ENCODE results near the gene ADARB2.

Gene ADARB2

GRCh38 chr10:1560535-1561192, 176.7 kb downstream of the ADARB2 start:
- no peak for DNase-seq

GRCh38 chr10:1559761-1560160, 177.6 kb downstream of the ADARB2 start:
- no peak for DNase-seq

GRCh38 chr10:1559311-1559710, 178.0 kb downstream of the ADARB2 start:
- DNase-seq = no peak

GRCh38 chr10:1558906-1559305, 178.4 kb downstream of the ADARB2 start:
- no peak for DNase-seq

GRCh38 chr10:1557081-1557480, 180.2 kb downstream of the ADARB2 start:
- no peak for DNase-seq

GRCh38 chr10:1556496-1556895, 180.8 kb downstream of the ADARB2 start:
- no peak for DNase-seq

- no peak for DNase-seq
Observed at GRCh38 chr10:1553951-1554350, 183.4 kb downstream of the ADARB2 start.

GRCh38 chr10:1552881-1553670, 184.2 kb downstream of the ADARB2 start:
- no peak for DNase-seq

GRCh38 chr10:1552406-1552805, 184.9 kb downstream of the ADARB2 start:
- DNase-seq = no peak

GRCh38 chr10:1551636-1552338, 185.5 kb downstream of the ADARB2 start:
- DNase-seq = peak; percentile 50

- no peak for DNase-seq
Observed at GRCh38 chr10:1550616-1551015, 186.7 kb downstream of the ADARB2 start.

- no peak for DNase-seq
Observed at GRCh38 chr10:1550291-1550595, 187.1 kb downstream of the ADARB2 start.

GRCh38 chr10:1549591-1550290, 187.6 kb downstream of the ADARB2 start:
- peak; percentile 13 for DNase-seq

- DNase-seq = no peak
Observed at GRCh38 chr10:1548596-1548995, 188.7 kb downstream of the ADARB2 start.

- no peak for DNase-seq
Observed at GRCh38 chr10:1548146-1548545, 189.2 kb downstream of the ADARB2 start.

GRCh38 chr10:1546431-1547110, 190.8 kb downstream of the ADARB2 start:
- DNase-seq = no peak

- no peak for DNase-seq
Observed at GRCh38 chr10:1545524-1545923, 191.8 kb downstream of the ADARB2 start.

GRCh38 chr10:1544929-1545328, 192.4 kb downstream of the ADARB2 start:
- no peak for DNase-seq

- DNase-seq = no peak
Observed at GRCh38 chr10:1544209-1544673, 193.1 kb downstream of the ADARB2 start.

- no peak for DNase-seq
Observed at GRCh38 chr10:1543596-1543995, 193.7 kb downstream of the ADARB2 start.

GRCh38 chr10:1542941-1543340, 194.4 kb downstream of the ADARB2 start:
- no peak for DNase-seq

- no peak for DNase-seq
Observed at GRCh38 chr10:1540144-1540543, 197.2 kb downstream of the ADARB2 start.

- no peak for DNase-seq
Observed at GRCh38 chr10:1539216-1539615, 198.1 kb downstream of the ADARB2 start.

All from NCI-H2081 treated with DMSO at 0.1 percent for 48 hours (cell line).